OCI-LY7 (cell line): ENCODE results near the gene SPON1. TPM values are rescaled to one million over a fixed set of nuclear protein-coding genes. Genes with fewer than 3 reads are reported as not detected.
A peak's percentile ranks its signal among the peaks of the same experiment; 100 is the strongest.

Experiments
- BruUV-seq: library from RNA; stranded (reverse); fragments of 400-500 nt; replicated peaks from 2 replicates; lab custom pipeline; 2021; lab: Mats Ljungman, UMichigan
- CTCF ChIA-PET: fragments of 300-600 bp; sonication (Branson Sonifier 250); formaldehyde crosslinking; loops from one replicate; lab custom pipeline; 2022; ENCODE audit warnings: antibody characterized with exemption; ENCODE audit not compliant: unreplicated experiment; lab: Charles Lee
- POLR2A ChIA-PET: fragments of 300-600 bp; sonication (Branson Sonifier 250); formaldehyde crosslinking; loops from one replicate; lab custom pipeline; 2022; ENCODE audit warnings: antibody characterized with exemption; lab: Charles Lee
- DNase-seq: peaks from one replicate; pipeline ENCODE4 v3.0.0-alpha.2; 2015; ENCODE audit warnings: low spot score
- H2AFZ ChIP-seq: fragments of 200-600 bp; sonication (generic), shearing (Covaris generic); 2 replicates; pipeline ENCODE4 v1.6.1; 2014; ENCODE audit warnings: mild to moderate bottlenecking, antibody characterized with exemption, low read length, moderate library complexity
- H3K27ac ChIP-seq: fragments of 200-600 bp; sonication (generic); 2 replicates; pipeline ENCODE4 v1.5.1; 2014; ENCODE audit warnings: mixed run types, low read depth, mild to moderate bottlenecking, moderate library complexity, low read length, inconsistent platforms; ENCODE audit not compliant: poor library complexity, severe bottlenecking
- H3K36me3 ChIP-seq: fragments of 200-600 bp; sonication (generic); 2 replicates; pipeline ENCODE4 v1.6.1; 2014; ENCODE audit warnings: mild to moderate bottlenecking, antibody characterized with exemption, low read length, moderate library complexity, mixed read lengths; ENCODE audit not compliant: insufficient read depth
- H3K4me1 ChIP-seq: fragments of 200-600 bp; sonication (generic); 2 replicates; pipeline ENCODE4 v1.5.1; 2014; ENCODE audit warnings: mild to moderate bottlenecking, low read length; ENCODE audit not compliant: insufficient read depth, poor library complexity, severe bottlenecking
- H3K4me2 ChIP-seq: fragments of 200-600 bp; sonication (generic); 2 replicates; pipeline ENCODE4 v1.6.1; 2014; ENCODE audit warnings: mild to moderate bottlenecking, low read length
- H3K4me3 ChIP-seq: fragments of 200-600 bp; sonication (generic); 2 replicates; pipeline ENCODE4 v1.5.1; 2014; ENCODE audit warnings: mild to moderate bottlenecking, low read depth, low read length; ENCODE audit not compliant: poor library complexity, severe bottlenecking
- H3K79me2 ChIP-seq: fragments of 200-600 bp; sonication (generic); 2 replicates; pipeline ENCODE4 v1.6.1; 2016; ENCODE audit warnings: low read depth, mild to moderate bottlenecking, low read length, moderate library complexity, mixed read lengths; ENCODE audit not compliant: insufficient read depth
- H3K9me2 ChIP-seq: fragments of 200-600 bp; sonication (generic); 2 replicates; pipeline ENCODE4 v1.6.1; 2016; ENCODE audit warnings: mild to moderate bottlenecking, low read length, mixed read lengths; ENCODE audit not compliant: insufficient read depth
- H3K9me3 ChIP-seq: fragments of 200-600 bp; sonication (generic); 2 replicates; pipeline ENCODE4 v1.6.1; 2014; ENCODE audit warnings: mild to moderate bottlenecking, mixed run types, low read length, mixed read lengths
- H4K20me1 ChIP-seq: fragments of 200-600 bp; sonication (generic); 2 replicates; pipeline ENCODE4 v1.6.1; 2014; ENCODE audit warnings: mild to moderate bottlenecking, antibody characterized with exemption, low read length, moderate library complexity, mixed read lengths; ENCODE audit not compliant: insufficient read depth
- CTCF ChIP-seq: fragments of 200-600 bp; sonication (generic); conservative IDR thresholded peaks from 2 replicates; pipeline ENCODE4 v1.5.1; 2014; ENCODE audit warnings: mild to moderate bottlenecking, antibody characterized with exemption, low read length, moderate library complexity, mixed read lengths
- EZH2phosphoT487 ChIP-seq: fragments of 200-600 bp; sonication (generic); IDR thresholded peaks from 2 replicates; pipeline ENCODE4 v1.6.1; 2018; ENCODE audit warnings: low read depth, borderline replicate concordance, mild to moderate bottlenecking, mixed run types, antibody characterized with exemption, low read length, moderate library complexity, mixed read lengths
- intact Hi-C: fragments of 100-400 bp; cut with micrococcal nuclease; formaldehyde crosslinking; loops from one replicate; pipeline ENCODE4 v1.10.0; 2022; ENCODE audit not compliant: unreplicated experiment
- total RNA-seq, 2 experiments: library from RNA; depleted of rRNA in 1 of 2; stranded (reverse); fragments of >200 nt in 1 of 2; shearing (Covaris generic) in 1 of 2; gene quantifications; 2 replicates each; pipeline ENCODE4 v1.2.3, GENCODE V29; 2014 to 2022

Gene SPON1
- total RNA-seq, 2 experiments from 2014 or later, result 0.38 TPM; not detected in 1

DNA sequence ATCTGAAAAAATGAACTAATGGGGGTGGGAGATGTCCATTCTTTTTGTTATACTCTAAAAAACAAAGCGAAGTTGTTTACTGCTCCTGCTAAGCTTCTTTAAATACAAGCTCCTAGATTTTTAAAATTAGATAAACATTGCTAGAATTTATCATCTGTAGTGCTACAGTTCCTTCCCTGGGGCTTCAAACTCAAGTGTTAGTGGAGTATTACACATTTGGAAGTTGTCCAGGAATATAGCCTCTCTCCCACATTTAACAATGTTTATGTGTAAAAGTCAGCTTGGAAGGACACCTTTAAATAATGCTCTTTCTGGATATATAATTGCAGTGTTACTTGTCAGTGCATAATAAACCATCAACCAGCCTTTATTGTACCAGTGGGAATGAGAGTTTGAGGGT is 155.5 kb downstream of the SPON1 start:
- no peak overlapping the region for H2AFZ ChIP-seq
- H3K4me3 ChIP-seq, result no peak overlapping the region
- no peak for DNase-seq
- H4K20me1 ChIP-seq, result no peaks in the 10 kb centered on the region
- POLR2A ChIA-PET, result no interaction called here
- H3K4me2 ChIP-seq, result no peak overlapping the region
- H3K9me2 ChIP-seq, result no peaks in the 10 kb centered on the region
- no peaks in the 10 kb centered on the region for H3K79me2 ChIP-seq
- no peaks in the 10 kb centered on the region for H3K36me3 ChIP-seq
- CTCF ChIA-PET, result no interaction called here
- no peaks in the 10 kb centered on the region for H3K9me3 ChIP-seq
- no TSS peak for BruUV-seq
- intact Hi-C loops, result no loop called here
- H3K27ac ChIP-seq, result no peak overlapping the region
- no peak for TF ChIP-seq CTCF
- TF ChIP-seq EZH2phosphoT487, result no peak
- no peaks in the 10 kb centered on the region for H3K4me1 ChIP-seq

- 0 out of 2 replicates have a peak overlapping the region, but pooled peaks have one; percentile 32 for H2AFZ ChIP-seq
- POLR2A ChIA-PET, result interaction anchor here (0.9 to 1.0 kb wide), 2 partner anchors 11 to 27 kb away, joined by 3 to 7 read pairs; no protein-coding TSS in a partner anchor
- no peak overlapping the region for H3K27ac ChIP-seq
- peak; percentile 8 for DNase-seq
- intact Hi-C loops, result no loop called here
- no peak for TF ChIP-seq CTCF
- TF ChIP-seq EZH2phosphoT487, result no peak
- no TSS peak for BruUV-seq
- no peak overlapping the region for H3K4me2 ChIP-seq
- no peak overlapping the region for H3K4me3 ChIP-seq
- H4K20me1 ChIP-seq, result no peaks in the 10 kb centered on the region
- H3K9me2 ChIP-seq, result no peaks in the 10 kb centered on the region
- H3K4me1 ChIP-seq, result no peaks in the 10 kb centered on the region
- H3K9me3 ChIP-seq, result no peaks in the 10 kb centered on the region
- CTCF ChIA-PET, result no interaction called here
- H3K36me3 ChIP-seq, result no peaks in the 10 kb centered on the region
- no peaks in the 10 kb centered on the region for H3K79me2 ChIP-seq
Observed at GRCh38 chr11:14119357-14119756, 156.8 kb downstream of the SPON1 start.

GRCh38 chr11:14124350-14124749 is 161.8 kb downstream of the SPON1 start:
- DNase-seq, result no peak
- no peak overlapping the region for H3K4me3 ChIP-seq
- TF ChIP-seq CTCF, result no peak
- TF ChIP-seq EZH2phosphoT487, result no peak
- ChIA-PET CTCF (no interaction called here), POLR2A (no interaction called here)
- no peak overlapping the region for H2AFZ ChIP-seq
- H3K36me3 ChIP-seq, result no peaks in the 10 kb centered on the region
- no peak overlapping the region for H3K4me2 ChIP-seq
- no TSS peak for BruUV-seq
- no peaks in the 10 kb centered on the region for H3K9me3 ChIP-seq
- H3K27ac ChIP-seq, result no peak overlapping the region
- no peaks in the 10 kb centered on the region for H4K20me1 ChIP-seq
- no peaks in the 10 kb centered on the region for H3K79me2 ChIP-seq
- no peaks in the 10 kb centered on the region for H3K9me2 ChIP-seq
- no peaks in the 10 kb centered on the region for H3K4me1 ChIP-seq
- intact Hi-C loops, result no loop called here
